GM21381 (cell line): Measurements from ENCODE around the gene COL5A1.

Experiments used
- ATAC-seq: cut with Tn5 transposase; IDR thresholded peaks from one replicate; pipeline ENCODE4 v1.9.1; 2021; ENCODE audit warnings: mild to moderate bottlenecking, moderate library complexity; ENCODE audit not compliant: unreplicated experiment

The COL5A1 gene

GRCh38 chr9:134828892-134829291 is 187.3 kb downstream of the COL5A1 start:
- ATAC-seq, result no peak

GRCh38 chr9:134829356-134829937 is 187.8 kb downstream of the COL5A1 start:
- ATAC-seq, result no peak

GRCh38 chr9:134830126-134830525 is 188.5 kb downstream of the COL5A1 start:
- no peak for ATAC-seq

GRCh38 chr9:134830926-134831720 is 189.5 kb downstream of the COL5A1 start:
- no peak for ATAC-seq

DNA sequence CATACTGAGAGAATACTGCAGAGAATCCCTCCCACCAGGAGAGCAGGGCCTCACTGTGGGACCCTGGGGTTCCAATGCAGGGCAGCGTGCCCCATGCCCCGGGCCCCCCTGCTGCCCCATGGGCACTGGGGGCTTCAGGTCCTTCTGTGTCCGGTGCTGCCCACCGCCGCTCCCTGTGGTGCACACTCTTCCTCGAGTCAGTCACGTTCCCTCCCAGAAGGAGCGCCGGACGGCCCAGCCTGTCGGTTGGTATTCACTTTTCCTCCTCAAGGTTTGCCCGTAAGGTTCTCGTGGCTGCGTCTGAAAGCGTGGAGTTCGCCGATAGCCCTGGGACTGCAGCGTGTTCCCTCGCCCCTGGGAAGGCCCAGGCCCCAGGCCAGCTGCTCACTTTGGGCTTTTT is 190.9 kb downstream of the COL5A1 start:
- ATAC-seq, result no peak

DNA sequence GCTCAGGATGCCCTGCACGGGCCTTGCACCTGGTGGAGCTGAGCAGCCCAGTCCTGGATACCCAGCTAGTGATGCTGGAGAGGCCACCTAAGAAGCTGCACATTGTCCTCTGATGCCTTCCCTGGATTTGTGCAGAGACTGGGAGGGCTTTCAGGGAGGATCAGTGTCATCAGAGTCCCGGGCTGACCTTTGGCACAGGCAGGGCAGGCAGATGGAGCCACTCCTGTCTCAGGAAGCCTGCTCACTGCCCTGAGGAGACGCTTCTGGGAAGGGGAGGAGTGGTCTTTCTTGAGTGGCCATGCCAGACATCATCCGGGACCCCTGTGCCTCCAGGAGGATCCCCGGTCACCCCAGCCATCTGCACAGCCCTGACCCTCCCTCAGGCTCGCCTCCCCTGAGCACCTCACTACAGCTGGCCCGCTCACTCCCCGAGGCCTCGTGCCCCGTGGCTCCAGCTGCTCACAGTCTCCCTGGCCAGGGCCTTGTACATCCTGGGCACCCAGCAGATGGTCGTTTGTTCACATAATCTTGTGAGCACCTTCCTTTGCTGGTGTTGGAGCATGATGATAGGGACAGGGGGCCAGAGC is 191.8 kb downstream of the COL5A1 start:
- ATAC-seq, result no peak

DNA sequence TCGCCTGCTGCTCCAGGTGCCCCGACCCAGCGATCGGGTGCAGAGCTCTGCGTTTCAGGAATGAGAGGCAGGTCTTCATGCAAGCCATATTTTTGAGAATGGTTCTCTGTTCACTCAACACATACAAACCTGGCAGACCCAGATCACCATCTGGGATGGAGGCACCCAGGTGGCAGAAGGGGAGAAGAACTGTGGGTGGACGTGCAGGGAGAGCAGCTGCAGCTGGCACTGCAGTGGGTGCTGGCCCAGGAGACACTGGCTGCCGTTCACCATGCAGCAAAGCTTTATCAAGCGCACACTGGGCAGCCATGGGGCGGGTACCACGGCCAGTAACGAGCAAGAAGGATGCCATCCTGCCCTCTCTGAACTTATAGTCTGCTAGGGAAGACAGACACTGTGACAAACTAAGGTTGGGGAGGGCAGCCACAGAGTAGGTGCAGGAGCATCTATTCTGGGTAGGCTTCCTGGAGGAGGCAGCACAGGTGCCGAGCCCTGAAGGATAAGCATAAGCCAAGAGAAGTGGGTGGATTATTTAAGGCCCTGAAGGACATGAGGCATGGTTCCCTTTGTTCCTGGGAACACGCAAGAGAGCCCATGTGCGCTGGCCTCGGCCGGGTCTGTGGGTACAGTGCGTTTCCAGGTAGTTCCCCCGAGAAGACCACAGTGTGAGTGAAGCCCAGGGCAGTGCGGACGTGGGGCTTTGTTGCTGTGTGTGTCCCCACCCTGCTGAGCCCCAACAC is 192.8 kb downstream of the COL5A1 start:
- ATAC-seq, result no peak

DNA sequence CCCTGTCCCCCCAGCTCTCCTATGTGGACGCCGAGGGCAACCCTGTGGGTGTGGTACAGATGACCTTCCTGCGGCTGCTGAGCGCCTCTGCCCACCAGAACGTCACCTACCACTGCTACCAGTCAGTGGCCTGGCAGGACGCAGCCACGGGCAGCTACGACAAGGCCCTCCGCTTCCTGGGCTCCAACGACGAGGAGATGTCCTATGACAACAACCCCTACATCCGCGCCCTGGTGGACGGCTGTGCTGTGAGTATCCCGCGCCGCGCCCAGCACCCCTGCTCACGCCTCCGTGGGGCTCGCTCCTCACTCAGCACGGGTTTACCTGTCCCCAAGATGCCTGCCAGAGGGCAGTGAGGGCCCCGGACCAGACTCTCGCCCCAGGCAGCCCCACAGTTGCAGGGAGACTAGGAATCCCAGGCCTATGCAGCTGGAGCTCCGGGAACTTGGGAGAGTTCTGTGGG is 193.4 kb downstream of the COL5A1 start:
- no peak for ATAC-seq

- ATAC-seq, result no peak
These were observed 193.8 kb downstream of the COL5A1 start for GRCh38 chr9:134835448-134835847.

DNA sequence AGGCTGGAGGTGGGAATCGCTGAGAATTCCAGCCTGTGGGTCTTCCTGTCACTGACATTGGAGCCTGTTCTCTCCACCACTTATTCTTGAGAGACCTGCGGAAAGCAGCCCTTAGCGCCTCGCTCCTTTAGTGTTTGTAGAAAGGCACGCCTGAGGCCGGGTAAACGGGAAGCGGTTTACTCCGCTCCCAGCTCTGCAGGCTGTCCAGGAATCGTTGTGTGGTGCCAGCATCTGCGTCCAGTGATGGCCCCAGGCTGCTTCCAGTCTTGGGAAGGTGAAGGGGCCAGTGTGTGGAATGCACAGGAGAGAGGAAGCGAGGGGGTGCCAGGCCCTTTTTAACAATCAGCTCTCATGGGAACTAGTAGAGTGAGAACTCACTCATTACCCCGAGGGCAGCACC is 194.4 kb downstream of the COL5A1 start:
- no peak for ATAC-seq

DNA sequence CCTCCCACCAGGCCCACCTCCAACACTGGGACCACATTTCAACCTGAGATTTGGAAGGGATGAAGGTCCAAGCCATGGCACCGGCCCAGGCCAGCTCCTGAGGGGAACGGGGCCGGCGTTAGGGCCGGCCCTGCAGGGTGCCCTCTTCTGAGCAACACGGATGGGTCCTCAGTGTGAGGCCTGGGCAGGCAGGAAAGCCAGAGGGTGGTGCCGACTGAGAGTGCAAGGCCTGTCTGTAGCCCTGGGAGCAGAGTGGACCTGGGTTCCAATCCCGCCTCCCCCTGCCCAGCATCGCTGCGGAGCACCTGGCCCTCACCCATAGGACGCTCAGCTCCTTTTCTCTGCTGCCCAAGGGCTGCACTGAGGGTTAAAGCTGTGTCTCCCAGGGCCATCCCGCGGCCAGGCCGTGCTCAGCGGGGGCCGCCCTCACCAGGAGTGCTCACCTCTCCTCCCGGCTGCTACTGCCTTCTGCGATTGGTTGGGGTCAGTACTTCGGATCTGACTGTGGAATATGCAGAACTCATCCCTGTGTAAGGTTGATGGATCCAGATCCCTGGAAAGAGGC is 194.9 kb downstream of the COL5A1 start:
- no peak for ATAC-seq

DNA sequence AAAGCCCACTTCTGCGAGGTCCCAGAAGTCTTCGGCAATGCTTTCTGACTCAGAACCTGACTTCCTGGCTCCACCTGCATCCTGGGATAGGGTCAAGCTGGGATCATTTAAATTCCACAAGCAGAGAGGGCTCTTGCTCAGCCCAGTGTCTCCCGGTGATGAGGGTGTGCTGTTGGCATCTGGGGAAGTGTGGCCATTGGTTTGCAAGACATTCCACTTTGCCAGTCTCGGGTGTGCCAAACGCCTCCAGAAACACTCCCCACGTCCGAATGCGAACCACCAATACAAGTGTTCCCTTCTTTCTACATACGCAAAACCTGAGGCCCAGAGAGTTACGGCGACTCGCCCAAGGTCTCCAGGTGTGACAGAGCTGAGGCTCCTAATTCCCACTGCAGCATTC is 195.9 kb downstream of the COL5A1 start:
- no peak for ATAC-seq

GRCh38 chr9:134838651-134839454 is 197.2 kb downstream of the COL5A1 start:
- no peak for ATAC-seq

DNA sequence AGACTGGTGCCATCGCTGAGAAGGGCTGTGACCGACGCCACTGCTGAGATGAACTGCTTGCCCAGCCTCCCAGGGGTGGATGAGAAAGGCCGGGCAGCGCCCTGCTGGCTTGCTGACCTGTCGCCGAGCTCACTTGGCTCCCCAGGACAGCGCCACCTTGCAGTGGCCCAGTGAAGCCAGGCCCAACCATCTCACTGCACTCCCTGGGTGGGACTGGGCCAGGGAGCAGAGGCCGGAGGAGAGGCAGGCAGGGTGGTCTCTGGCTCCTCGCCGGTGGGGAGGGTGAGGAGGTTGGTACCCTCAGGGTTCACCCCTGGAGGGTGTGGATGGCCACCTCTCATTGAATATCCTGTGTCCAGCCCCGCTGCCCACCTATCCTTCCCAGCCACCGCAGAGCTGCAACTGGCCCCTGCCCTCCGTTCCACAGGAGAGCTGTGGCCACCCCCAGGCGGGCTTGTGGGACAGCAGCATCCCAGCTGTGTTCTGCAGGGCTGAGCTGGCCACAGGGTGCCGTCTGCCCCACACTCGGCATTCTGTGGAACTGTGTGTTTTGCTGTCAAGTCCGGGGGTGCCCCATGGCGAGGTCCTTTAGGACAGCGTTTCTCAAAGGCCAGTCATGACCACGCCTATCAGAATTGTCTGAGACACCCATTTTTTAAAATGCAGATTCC is 198.0 kb downstream of the COL5A1 start:
- no peak for ATAC-seq

DNA sequence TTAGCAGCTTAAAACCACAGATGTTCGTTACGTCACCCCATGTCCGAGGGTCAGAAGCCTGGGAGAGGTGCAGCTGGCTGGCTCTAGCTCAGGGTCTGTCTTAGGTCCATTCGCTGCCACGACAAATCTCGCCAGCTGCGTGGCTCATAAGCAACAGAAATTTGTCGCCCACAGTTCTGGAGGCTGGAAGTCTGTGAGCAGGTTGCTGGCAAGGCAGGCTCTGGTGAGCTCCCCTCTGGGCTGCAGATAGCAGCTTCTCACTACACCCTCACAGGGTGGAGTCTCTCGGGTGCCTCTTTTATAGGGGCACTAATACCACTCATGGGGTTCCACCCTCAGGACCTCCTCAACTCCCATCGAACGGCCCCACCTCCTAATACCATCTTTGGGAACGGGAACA is 198.9 kb downstream of the COL5A1 start:
- ATAC-seq, result no peak

- ATAC-seq, result no peak
These were observed 199.7 kb downstream of the COL5A1 start for GRCh38 chr9:134841180-134841904.

- no peak for ATAC-seq
These were observed 200.7 kb downstream of the COL5A1 start for GRCh38 chr9:134842321-134842720.

DNA sequence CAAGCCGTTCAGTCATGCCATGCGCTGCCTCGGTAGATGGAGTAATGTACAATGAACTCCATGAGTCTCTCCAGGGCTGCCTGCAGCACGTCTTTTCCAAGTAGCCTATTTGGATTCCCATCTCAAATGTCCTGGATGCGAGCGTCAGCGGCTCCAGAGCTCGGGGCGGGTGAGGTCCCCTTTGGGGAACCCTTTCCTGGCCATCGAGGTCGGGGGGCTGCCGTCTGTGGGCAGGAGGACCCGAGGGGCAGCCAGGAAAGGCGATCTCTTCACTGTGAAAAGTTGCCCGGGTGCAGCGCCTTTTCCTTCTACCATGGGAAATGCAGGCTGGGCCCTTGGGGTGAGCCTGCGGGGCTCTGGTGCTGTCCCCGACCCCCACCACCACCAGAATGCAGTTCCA is 202.1 kb downstream of the COL5A1 start:
- ATAC-seq, result no peak

GRCh38 chr9:134844821-134845220 is 203.2 kb downstream of the COL5A1 start:
- no peak for ATAC-seq
